K562 (cell line): ENCODE measurements around the gene SLC9A1. TPM values are rescaled to one million over a fixed set of nuclear protein-coding genes. Genes with fewer than 3 reads are reported as not detected.
A peak's percentile ranks its signal among the peaks of the same experiment; 100 is the strongest.

Source experiments
- DLX4 ChIP-seq: fragments of 250-450 bp; sonication (Bioruptor Pico); IDR thresholded peaks from 2 replicates; pipeline ENCODE4 v1.6.1; 2021; ENCODE audit warnings: mild to moderate bottlenecking
- ERF ChIP-seq: fragments of 450-650 bp; formaldehyde crosslinking; IDR thresholded peaks from 2 replicates; pipeline ENCODE4 v1.4.0; 2020; ENCODE audit warnings: mild to moderate bottlenecking, mixed read lengths
- GTF3C2 ChIP-seq: IDR thresholded peaks from 3 replicates; pipeline ENCODE4 v1.6.1; 2011; ENCODE audit warnings: borderline replicate concordance, mild to moderate bottlenecking, moderate library complexity; ENCODE audit not compliant: insufficient read length; ENCODE audit errors: extremely low read depth
- HNRNPH1 ChIP-seq: fragments of 200-400 bp; formaldehyde crosslinking; optimal IDR thresholded peaks from 2 replicates; pipeline ENCODE3; 2017; ENCODE audit warnings: low read depth, mild to moderate bottlenecking, low read length, moderate library complexity
- KHSRP ChIP-seq: fragments of 450-650 bp; IDR thresholded peaks from 2 replicates; pipeline ENCODE4 v1.6.1; 2017
- PCBP1 ChIP-seq: fragments of 200-400 bp; formaldehyde crosslinking; IDR thresholded peaks from 2 replicates; pipeline ENCODE4 v1.6.1; 2018; ENCODE audit warnings: mild to moderate bottlenecking, low read depth, low read length; ENCODE audit not compliant: poor library complexity, severe bottlenecking
- PTTG1 ChIP-seq: fragments of 450-650 bp; IDR thresholded peaks from 2 replicates; pipeline ENCODE4 v1.6.1; 2016; ENCODE audit warnings: low read depth, mild to moderate bottlenecking, missing genetic modification characterization, missing compliant biosample characterization
- ZBTB33 ChIP-seq: sonication (generic); formaldehyde crosslinking; IDR thresholded peaks from 2 replicates; pipeline ENCODE4 v1.8.1; 2023; ENCODE audit warnings: mild to moderate bottlenecking, missing genetic modification reagents
- ZBTB40 ChIP-seq, 2 experiments: fragments of 450-650 bp in 1 of 2; sonication (generic) in 1 of 2; formaldehyde crosslinking in 1 of 2; IDR thresholded peaks; 2 replicates each; pipeline versions ENCODE4 v1.7.1 to v1.9.0; 2016 to 2022; ENCODE audit warnings: inconsistent platforms in 1 of 2, mild to moderate bottlenecking in 1 of 2, missing genetic modification reagents in 1 of 2
- ZEB2 ChIP-seq: fragments of 450-650 bp; IDR thresholded peaks from 2 replicates; pipeline ENCODE4 v1.6.1; 2016
- ZNF79 ChIP-seq: fragments of 250-450 bp; sonication (Bioruptor Pico); IDR thresholded peaks from 2 replicates; pipeline ENCODE4 v1.4.0; 2020; ENCODE audit warnings: low read depth, mild to moderate bottlenecking, moderate library complexity
- polyA plus RNA-seq, 8 experiments: library from polyadenylated mRNA; depleted of rRNA in 4 of 8; stranded (reverse) in 5 of 8; unstranded in 3 of 8; fragments of >200 nt; fragmentation: Nextera tagmentation in 2 of 8; fragmentation: Illumina TruSeq in 1 of 8; extraction: Ambion mirVana in 2 of 8; extraction: Trizol in 1 of 8; gene quantifications; 2 replicates each; pipeline versions ENCODE4 v1.2.1 to v1.2.3, GENCODE V29; 2011 to 2014; ENCODE audit warnings: inconsistent platforms in 1 of 8, missing spikeins in 1 of 8
- total RNA-seq, 7 experiments: library from RNA; depleted of rRNA in 6 of 7; stranded (reverse); fragments of >200 nt in 6 of 7; fragmentation: Illumina TruSeq in 2 of 7; extraction: Trizol in 2 of 7; gene quantifications; 2 replicates each; pipeline versions ENCODE4 v1.2.1 to v1.2.3, GENCODE V29; 2011 to 2021; ENCODE audit warnings: low replicate concordance in 1 of 7

The SLC9A1 gene
- total and polyA plus RNA-seq, 9 of the 15 experiments (the other 6 are each of a cell fraction or from before 2014, with no cell fraction given), result 0.59 to 14.4 (median 2.0) TPM

GRCh38 chr1:27074175-27074780 is 80.6 kb downstream of the SLC9A1 start (continued):
- TF ChIP-seq ZBTB40 (IDR thresholded peaks at IDR 0.05) (no peak), ZBTB40 (CRISPR knock-in tag; IDR thresholded peaks at IDR 0.05) (no peak), ZNF79 (no peak), PTTG1 (tag) (0 out of 2 replicates have a peak, but pooled peaks have one; percentile 19), PCBP1 (no peak), HNRNPH1 (no peak), DLX4 (CRISPR knock-in tag) (no peak), GTF3C2 (no peak), KHSRP (no peak), ERF (CRISPR knock-in tag) (no peak), ZEB2 (peak; percentile 96; the same call in 1 of the 2 replicates), ZBTB33 (0 out of 2 replicates have a peak, but pooled peaks have one; percentile 14)
